GM21360 (cell line): ENCODE results near the gene PRCP.

Source experiments
- ATAC-seq: cut with Tn5 transposase; IDR thresholded peaks from one replicate; pipeline ENCODE4 v1.9.1; 2021; ENCODE audit warnings: mild to moderate bottlenecking, moderate library complexity; ENCODE audit not compliant: unreplicated experiment

PRCP gene

DNA sequence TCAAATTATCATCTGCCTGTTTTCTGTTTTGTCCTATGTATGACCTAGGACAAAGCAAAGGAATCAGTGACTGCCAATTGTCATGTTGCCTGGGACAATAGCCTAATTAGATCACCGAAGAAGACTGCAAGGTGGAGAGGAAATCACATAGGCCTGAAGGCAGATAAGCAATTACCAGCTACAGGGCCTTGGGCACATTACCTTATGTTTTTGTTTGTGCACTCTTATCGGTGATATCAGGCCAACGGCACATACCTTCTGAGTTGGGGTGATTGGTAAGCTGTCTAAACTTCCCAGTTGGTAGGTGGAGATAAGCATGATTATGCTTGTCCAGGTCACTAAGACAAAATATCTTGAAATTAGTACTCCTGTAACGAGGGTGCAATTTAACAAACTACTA, 108.5 kb downstream of the PRCP start:
- no peak for ATAC-seq

DNA sequence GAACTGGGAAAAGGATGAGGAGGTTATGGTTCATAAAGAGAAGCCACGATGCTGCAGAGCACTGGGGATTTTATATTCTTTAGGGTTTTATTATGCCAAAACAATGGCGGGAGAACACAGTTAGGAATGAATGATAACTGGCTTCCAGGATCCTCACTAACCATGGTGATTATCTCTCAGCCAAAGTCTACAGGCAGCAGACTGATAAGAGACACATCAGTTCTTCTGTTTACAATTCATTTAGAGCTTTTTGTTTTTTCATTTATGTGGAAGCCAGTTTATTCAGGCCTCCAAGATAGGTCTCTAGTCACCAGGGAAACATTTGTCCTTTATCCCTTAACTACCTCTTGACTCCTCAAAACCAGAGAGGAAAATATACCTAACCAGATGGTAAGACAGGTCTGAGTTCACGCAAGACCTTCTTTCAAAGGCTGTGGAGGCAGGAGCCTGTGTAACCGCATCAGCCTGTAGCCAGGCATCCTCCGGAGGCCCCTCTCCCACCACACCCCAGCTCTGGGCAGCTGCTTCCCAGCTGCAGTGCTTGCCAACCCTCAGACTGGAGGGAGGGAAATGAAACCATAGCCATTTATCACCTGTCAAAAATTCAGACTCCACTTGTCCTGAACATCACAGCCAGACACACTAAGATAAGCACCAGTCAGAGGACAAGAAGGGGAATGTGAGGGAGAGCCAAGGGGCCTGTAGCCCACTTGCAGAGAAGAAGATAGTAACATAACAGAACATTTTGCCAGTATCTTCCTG, 109.3 kb downstream of the PRCP start:
- ATAC-seq: no peak

DNA sequence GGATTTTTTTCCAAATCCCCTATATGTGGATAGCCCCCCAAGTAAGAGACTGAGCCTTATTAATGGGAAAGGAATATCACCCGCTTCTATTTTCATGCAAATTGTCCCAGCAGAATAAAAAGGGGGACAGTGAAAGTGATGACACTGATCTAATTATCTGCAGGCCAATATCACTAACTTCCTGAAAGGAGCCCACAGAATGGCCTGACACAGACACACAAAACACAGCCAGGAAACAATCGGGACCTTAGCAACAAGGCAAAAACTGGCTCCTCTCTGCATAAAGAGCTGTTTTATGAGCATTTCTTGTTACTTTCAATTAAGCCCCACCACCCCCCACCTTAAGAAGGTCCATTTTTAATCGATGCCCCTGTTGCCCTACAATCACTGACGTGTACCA, 112.2 kb downstream of the PRCP start:
- ATAC-seq: no peak

GRCh38 chr11:82786836-82787235, 113.4 kb downstream of the PRCP start:
- no peak for ATAC-seq

- ATAC-seq: no peak
Observed at GRCh38 chr11:82786001-82786400, 114.2 kb downstream of the PRCP start.

GRCh38 chr11:82782825-82783374, 117.3 kb downstream of the PRCP start:
- ATAC-seq: no peak

DNA sequence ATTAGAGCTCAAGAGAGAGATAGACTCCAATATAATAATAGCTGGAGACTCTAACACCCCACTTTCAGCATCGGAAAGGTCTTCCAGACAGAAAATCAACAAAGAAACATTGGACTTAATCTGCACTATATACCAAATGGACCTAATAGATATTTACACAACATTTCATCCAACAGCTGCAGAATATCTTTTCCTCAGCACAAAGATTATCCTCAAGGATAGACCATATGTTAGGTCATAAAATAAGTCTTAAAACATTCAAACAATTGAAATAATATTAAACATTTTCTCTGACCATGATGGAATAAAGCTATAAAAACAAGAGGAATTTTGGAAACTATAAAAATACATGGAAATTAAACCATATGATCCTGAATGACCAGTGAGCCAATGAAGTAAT, 121.5 kb downstream of the PRCP start:
- ATAC-seq: no peak

DNA sequence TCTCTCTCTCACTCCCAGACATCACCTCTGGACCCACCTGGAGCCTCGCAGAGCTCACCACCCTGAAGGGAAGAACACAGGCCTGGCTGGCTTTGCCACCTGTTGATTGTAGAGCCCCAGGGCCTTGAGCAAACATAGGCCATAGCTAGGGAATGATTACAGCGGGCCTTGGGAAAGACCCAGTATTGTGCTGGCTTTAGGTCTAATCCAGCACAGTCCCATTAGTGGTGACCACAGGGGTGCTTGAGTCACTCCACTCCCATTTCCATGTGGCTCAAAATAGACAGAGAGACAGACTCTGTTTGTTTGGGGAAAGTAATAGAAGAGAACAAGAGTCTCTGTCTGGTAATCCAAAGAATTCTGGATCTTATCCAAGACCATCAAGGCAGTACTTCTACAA, 123.9 kb downstream of the PRCP start:
- no peak for ATAC-seq

DNA sequence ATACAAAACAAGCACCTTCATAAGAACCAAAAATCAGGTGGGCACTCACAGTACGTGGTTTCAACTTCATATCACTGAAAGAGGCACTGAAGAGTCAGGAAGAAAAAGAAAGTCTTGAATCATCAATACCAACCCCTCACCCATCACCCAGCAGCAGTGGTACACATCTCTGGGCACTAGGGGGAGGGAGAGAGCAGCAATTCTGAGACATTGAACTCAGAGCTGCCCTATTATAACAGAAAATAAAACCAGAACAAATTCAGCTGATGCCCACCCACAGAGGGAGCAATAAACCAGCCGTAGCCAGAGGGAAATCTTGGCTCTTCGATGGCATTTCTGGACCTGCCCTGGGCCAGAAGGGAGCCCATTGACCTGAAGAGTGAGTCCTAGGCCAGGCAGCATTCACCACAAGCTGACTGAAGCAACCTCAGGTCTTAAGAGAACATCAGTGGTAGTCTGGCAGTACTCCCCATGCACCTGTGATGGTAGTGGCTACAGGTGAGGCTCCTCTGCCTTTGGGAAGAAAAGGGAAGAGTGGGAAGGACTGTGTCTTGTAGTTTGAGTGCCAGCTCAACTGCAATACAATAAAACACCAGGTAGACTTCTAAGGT, 124.4 kb downstream of the PRCP start:
- ATAC-seq: peak; percentile 99

DNA sequence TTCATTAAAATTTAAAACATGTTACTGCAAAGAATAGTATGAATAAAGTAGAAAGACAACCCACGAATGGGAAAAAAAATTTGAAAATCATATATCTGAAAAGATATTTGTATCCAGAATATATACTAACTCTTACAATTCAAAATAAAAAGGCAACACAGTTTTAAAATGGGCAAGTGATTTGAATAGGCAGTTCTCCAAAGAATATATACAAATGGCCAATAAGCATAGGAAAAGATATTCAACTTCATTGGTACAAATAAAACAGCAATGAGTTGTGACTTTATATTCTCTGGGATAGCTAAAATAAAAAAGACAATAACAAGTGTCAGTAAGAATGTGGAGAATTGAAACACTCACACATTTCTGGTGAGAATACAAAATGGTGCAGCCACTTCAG, 125.0 kb downstream of the PRCP start:
- no peak for ATAC-seq
